DOHH2 (cell line): ENCODE measurements around the gene CBX3.

Source experiments
- H3F3A ChIP-seq: fragments of 200-600 bp; sonication (generic), shearing (Covaris generic); 2 replicates; pipeline ENCODE4 v1.6.0; 2016; ENCODE audit warnings: antibody characterized with exemption, mild to moderate bottlenecking; ENCODE audit not compliant: control insufficient read depth, insufficient read depth
- H3K27ac ChIP-seq: fragments of 200-600 bp; sonication (generic); 2 replicates; pipeline ENCODE4 v1.5.1; 2014; ENCODE audit warnings: low read depth, mild to moderate bottlenecking, low read length, moderate library complexity
- H3K27me3 ChIP-seq: fragments of 200-600 bp; sonication (generic); 2 replicates; pipeline ENCODE4 v1.6.1; 2014; ENCODE audit warnings: mild to moderate bottlenecking, low read length, mixed read lengths; ENCODE audit not compliant: control insufficient read depth
- H3K36me3 ChIP-seq: fragments of 200-600 bp; sonication (generic); 2 replicates; pipeline ENCODE4 v1.6.1; 2014; ENCODE audit warnings: mild to moderate bottlenecking, low read length, moderate library complexity, mixed read lengths; ENCODE audit not compliant: control insufficient read depth
- H3K4me1 ChIP-seq: fragments of 200-600 bp; sonication (generic); 2 replicates; pipeline ENCODE4 v1.6.1; 2014; ENCODE audit warnings: mild to moderate bottlenecking, low read length, mixed read lengths; ENCODE audit not compliant: control insufficient read depth
- H3K4me2 ChIP-seq: fragments of 200-600 bp; sonication (generic); 2 replicates; pipeline ENCODE4 v1.6.0; 2014; ENCODE audit warnings: mild to moderate bottlenecking, low read length, moderate library complexity
- H3K4me3 ChIP-seq: fragments of 200-600 bp; sonication (generic); 2 replicates; pipeline ENCODE4 v1.5.1; 2014; ENCODE audit warnings: mild to moderate bottlenecking, low read length, mixed read lengths
- H3K79me2 ChIP-seq: fragments of 200-600 bp; sonication (generic); 2 replicates; pipeline ENCODE4 v1.6.1; 2014; ENCODE audit warnings: mild to moderate bottlenecking, low read length, mixed read lengths; ENCODE audit not compliant: control insufficient read depth
- H3K9me2 ChIP-seq: fragments of 200-600 bp; sonication (generic); replicated peaks from 2 replicates; pipeline ENCODE4 v1.6.1; 2014; ENCODE audit warnings: mild to moderate bottlenecking, low read length, mixed read lengths; ENCODE audit not compliant: control insufficient read depth
- H3K9me3 ChIP-seq: fragments of 200-600 bp; sonication (generic); 2 replicates; pipeline ENCODE4 v1.6.1; 2014; ENCODE audit warnings: antibody characterized with exemption, low read length, mixed read lengths; ENCODE audit not compliant: control insufficient read depth, insufficient read depth
- H4K20me1 ChIP-seq: fragments of 200-600 bp; sonication (generic); 2 replicates; pipeline ENCODE4 v1.6.0; 2014; ENCODE audit warnings: low read depth, mild to moderate bottlenecking, antibody characterized with exemption, low read length, moderate library complexity; ENCODE audit not compliant: control insufficient read depth, insufficient read depth
- CTCF ChIP-seq: fragments of 200-600 bp; sonication (generic); IDR thresholded peaks from one replicate; pipeline ENCODE4 v1.5.1; 2014; ENCODE audit warnings: antibody characterized with exemption, mild to moderate bottlenecking, low read depth, low read length; ENCODE audit not compliant: poor library complexity, severe bottlenecking
- EZH2phosphoT487 ChIP-seq: fragments of 200-600 bp; sonication (generic); IDR thresholded peaks from 2 replicates; pipeline ENCODE4 v1.6.1; 2017; ENCODE audit warnings: borderline replicate concordance, mild to moderate bottlenecking, antibody characterized with exemption, low read length, moderate library complexity, mixed read lengths

CBX3 gene

GRCh38 chr7:26200444-26201246 is 900 bp upstream of the CBX3 start, which contains the start of gene HNRNPA2B1:
Gene HNRNPA2B1 (minus strand): TSS chr7:26200746. CDS start chr7:26200577, 169 bp downstream.
- TF ChIP-seq CTCF (no peak), EZH2phosphoT487 (no peak)
- H3K27ac ChIP-seq: peak within 1 kb of the TSS; percentile 96
- no peaks in the 10 kb centered on the region for H3K27me3 ChIP-seq
- H4K20me1 ChIP-seq: peaks cover 71% of the 10 kb centered on the region
- H3K9me3 ChIP-seq: no peaks in the 10 kb centered on the region
- H3K9me2 ChIP-seq: no peaks in the 10 kb centered on the region
- H3F3A ChIP-seq: peaks cover 55% of the 10 kb centered on the region
- peaks cover 90% of the 10 kb centered on the region for H3K36me3 ChIP-seq
- H3K4me1 ChIP-seq: peaks cover 47% of the 10 kb centered on the region
- H3K4me3 ChIP-seq: peak within 1 kb of the TSS; percentile 93
- H3K4me2 ChIP-seq: peak within 1 kb of the TSS; percentile 77
- H3K79me2 ChIP-seq: peaks cover 91% of the 10 kb centered on the region

GRCh38 chr7:26202019-26202990 is 760 bp downstream of the CBX3 start:
- no peaks in the 10 kb centered on the region for H3K9me2 ChIP-seq
- TF ChIP-seq CTCF (no peak), EZH2phosphoT487 (no peak)
- peaks cover 91% of the 10 kb centered on the region for H3K79me2 ChIP-seq
- H3K27ac ChIP-seq: peak overlapping the region; percentile 96
- H3K36me3 ChIP-seq: peaks cover 90% of the 10 kb centered on the region
- H3K27me3 ChIP-seq: no peaks in the 10 kb centered on the region
- peak overlapping the region; percentile 65 for H3K4me2 ChIP-seq
- H4K20me1 ChIP-seq: peaks cover 68% of the 10 kb centered on the region
- peaks cover 44% of the 10 kb centered on the region for H3K4me1 ChIP-seq
- H3F3A ChIP-seq: peaks cover 49% of the 10 kb centered on the region
- no peaks in the 10 kb centered on the region for H3K9me3 ChIP-seq
- H3K4me3 ChIP-seq: peak overlapping the region; percentile 93

GRCh38 chr7:26203016-26203415 is 1.5 kb downstream of the CBX3 start:
- Histone ChIP-seq H4K20me1 (peaks cover 65% of the 10 kb centered on the region), H3K27me3 (no peaks in the 10 kb centered on the region), H3K4me1 (peaks cover 39% of the 10 kb centered on the region), H3K79me2 (peaks cover 91% of the 10 kb centered on the region), H3F3A (peaks cover 45% of the 10 kb centered on the region), H3K36me3 (peaks cover 90% of the 10 kb centered on the region), H3K4me2 (peak overlapping the region; percentile 65), H3K9me3 (no peaks in the 10 kb centered on the region), H3K9me2 (no peaks in the 10 kb centered on the region), H3K4me3 (peak overlapping the region; percentile 93), H3K27ac (peak overlapping the region; percentile 96)
- TF ChIP-seq EZH2phosphoT487 (no peak), CTCF (no peak)
